IPS-18a (cell line): ENCODE data around the gene FBXO28.

Source experiments
- H3K27ac ChIP-seq: one replicate; pipeline ENCODE4 v1.5.1; 2013; ENCODE audit warnings: low read length
- H3K27me3 ChIP-seq: one replicate; pipeline ENCODE4 v1.6.1; 2013; ENCODE audit warnings: mild to moderate bottlenecking, low read length; ENCODE audit not compliant: control insufficient read depth, insufficient read depth
- H3K36me3 ChIP-seq: one replicate; pipeline ENCODE4 v1.6.1; 2013; ENCODE audit warnings: low read depth, low read length; ENCODE audit not compliant: control insufficient read depth
- H3K4me1 ChIP-seq: one replicate; pipeline ENCODE4 v1.6.1; 2013; ENCODE audit warnings: low read depth, low read length; ENCODE audit not compliant: control insufficient read depth
- H3K4me3 ChIP-seq: one replicate; pipeline ENCODE4 v1.5.1; 2013; ENCODE audit warnings: low read length
- H3K9ac ChIP-seq: one replicate; pipeline ENCODE4 v1.6.1; 2013; ENCODE audit warnings: mild to moderate bottlenecking, low read length, moderate library complexity
- H3K9me3 ChIP-seq: one replicate; pipeline ENCODE4 v1.6.1; 2013; ENCODE audit warnings: low read depth, low read length; ENCODE audit not compliant: control insufficient read depth

FBXO28 gene

GRCh38 chr1:224124220-224124619 is 10.3 kb downstream of the FBXO28 start:
- Histone ChIP-seq H3K9me3 (no peaks in the 10 kb centered on the region), H3K9ac (no peak overlapping the region), H3K4me1 (no peaks in the 10 kb centered on the region), H3K36me3 (peaks cover 5% of the 10 kb centered on the region), H3K4me3 (no peak overlapping the region), H3K27ac (no peak overlapping the region), H3K27me3 (no peaks in the 10 kb centered on the region)

- H3K36me3 ChIP-seq, result peaks cover 37% of the 10 kb centered on the region
- no peaks in the 10 kb centered on the region for H3K4me1 ChIP-seq
- H3K9me3 ChIP-seq, result no peaks in the 10 kb centered on the region
- H3K27me3 ChIP-seq, result no peaks in the 10 kb centered on the region
- H3K4me3 ChIP-seq, result no peak overlapping the region
- no peak overlapping the region for H3K9ac ChIP-seq
- no peak overlapping the region for H3K27ac ChIP-seq
These were observed 14.3 kb downstream of the FBXO28 start for GRCh38 chr1:224127925-224128819.

- Histone ChIP-seq H3K27me3 (no peaks in the 10 kb centered on the region), H3K9me3 (no peaks in the 10 kb centered on the region), H3K36me3 (peaks cover 58% of the 10 kb centered on the region), H3K9ac (no peak overlapping the region), H3K4me3 (no peak overlapping the region), H3K27ac (no peak overlapping the region), H3K4me1 (no peaks in the 10 kb centered on the region)
These were observed 17.3 kb downstream of the FBXO28 start for GRCh38 chr1:224131253-224131652.

GRCh38 chr1:224132901-224133300 is 19.0 kb downstream of the FBXO28 start:
- peaks cover 62% of the 10 kb centered on the region for H3K36me3 ChIP-seq
- no peaks in the 10 kb centered on the region for H3K9me3 ChIP-seq
- H3K27me3 ChIP-seq, result no peaks in the 10 kb centered on the region

GRCh38 chr1:224133741-224134299 is 19.9 kb downstream of the FBXO28 start:
- H3K4me3 ChIP-seq, result no peak overlapping the region
- H3K27me3 ChIP-seq, result no peaks in the 10 kb centered on the region
- H3K36me3 ChIP-seq, result peaks cover 65% of the 10 kb centered on the region
- no peaks in the 10 kb centered on the region for H3K4me1 ChIP-seq
- no peaks in the 10 kb centered on the region for H3K9me3 ChIP-seq
- H3K27ac ChIP-seq, result no peak overlapping the region
- H3K9ac ChIP-seq, result no peak overlapping the region

More at GRCh38 chr1:224132901-224133300, 19.0 kb downstream of the FBXO28 start:
- Histone ChIP-seq H3K27ac (no peak overlapping the region), H3K4me3 (no peak overlapping the region), H3K4me1 (no peaks in the 10 kb centered on the region), H3K9ac (no peak overlapping the region)

GRCh38 chr1:224137518-224137917 is 23.6 kb downstream of the FBXO28 start:
- Histone ChIP-seq H3K4me3 (no peak overlapping the region), H3K9me3 (no peaks in the 10 kb centered on the region), H3K36me3 (peaks cover 58% of the 10 kb centered on the region), H3K9ac (no peak overlapping the region), H3K27me3 (no peaks in the 10 kb centered on the region), H3K27ac (no peak overlapping the region), H3K4me1 (no peaks in the 10 kb centered on the region)

- H3K27me3 ChIP-seq, result no peaks in the 10 kb centered on the region
- H3K9me3 ChIP-seq, result no peaks in the 10 kb centered on the region
- H3K9ac ChIP-seq, result no peak overlapping the region
- H3K4me3 ChIP-seq, result no peak overlapping the region
- peaks cover 52% of the 10 kb centered on the region for H3K36me3 ChIP-seq
- no peaks in the 10 kb centered on the region for H3K4me1 ChIP-seq
- no peak overlapping the region for H3K27ac ChIP-seq
These were observed 24.3 kb downstream of the FBXO28 start for GRCh38 chr1:224138198-224138597.

- Histone ChIP-seq H3K27ac (no peak overlapping the region), H3K36me3 (peaks cover 30% of the 10 kb centered on the region)
These were observed 27.8 kb downstream of the FBXO28 start for GRCh38 chr1:224141693-224142092.

GRCh38 chr1:224149709-224150108 is 35.8 kb downstream of the FBXO28 start:
- Histone ChIP-seq H3K4me1 (no peaks in the 10 kb centered on the region), H3K27ac (no peak overlapping the region), H3K9me3 (no peaks in the 10 kb centered on the region), H3K27me3 (no peaks in the 10 kb centered on the region), H3K4me3 (no peak overlapping the region), H3K9ac (no peak overlapping the region), H3K36me3 (peaks cover 3% of the 10 kb centered on the region)

More at GRCh38 chr1:224141693-224142092, 27.8 kb downstream of the FBXO28 start:
- H3K4me3 ChIP-seq, result no peak overlapping the region
- H3K9ac ChIP-seq, result no peak overlapping the region
- H3K9me3 ChIP-seq, result no peaks in the 10 kb centered on the region
- no peaks in the 10 kb centered on the region for H3K27me3 ChIP-seq
- no peaks in the 10 kb centered on the region for H3K4me1 ChIP-seq

- H3K27ac ChIP-seq, result no peak overlapping the region
- H3K36me3 ChIP-seq, result peaks cover 8% of the 10 kb centered on the region
- no peaks in the 10 kb centered on the region for H3K4me1 ChIP-seq
- no peaks in the 10 kb centered on the region for H3K9me3 ChIP-seq
- no peaks in the 10 kb centered on the region for H3K27me3 ChIP-seq
- H3K9ac ChIP-seq, result no peak overlapping the region
- no peak overlapping the region for H3K4me3 ChIP-seq
These were observed 37.2 kb downstream of the FBXO28 start for GRCh38 chr1:224151117-224151516.

- Histone ChIP-seq H3K4me3 (no peak overlapping the region), H3K27ac (no peak overlapping the region), H3K36me3 (peaks cover 45% of the 10 kb centered on the region), H3K9me3 (no peaks in the 10 kb centered on the region), H3K9ac (no peak overlapping the region), H3K27me3 (no peaks in the 10 kb centered on the region), H3K4me1 (no peaks in the 10 kb centered on the region)
These were observed 43.4 kb downstream of the FBXO28 start for GRCh38 chr1:224157316-224157715.

GRCh38 chr1:224159541-224159940 is 45.6 kb downstream of the FBXO28 start:
- Histone ChIP-seq H3K27me3 (no peaks in the 10 kb centered on the region), H3K4me1 (peaks cover 8% of the 10 kb centered on the region), H3K36me3 (peaks cover 42% of the 10 kb centered on the region)

More at GRCh38 chr1:224159541-224159940, 45.6 kb downstream of the FBXO28 start:
- H3K9ac ChIP-seq, result no peak overlapping the region
- no peak overlapping the region for H3K4me3 ChIP-seq
- H3K9me3 ChIP-seq, result no peaks in the 10 kb centered on the region
- no peak overlapping the region for H3K27ac ChIP-seq
